ENCODE measurements around the gene NOVA2. TPM values are rescaled to one million over a fixed set of nuclear protein-coding genes. Genes with fewer than 3 reads are reported as not detected.

The NOVA2 gene
- total RNA-seq, 1 experiment from 2014 or later: 11.3 TPM

DNA sequence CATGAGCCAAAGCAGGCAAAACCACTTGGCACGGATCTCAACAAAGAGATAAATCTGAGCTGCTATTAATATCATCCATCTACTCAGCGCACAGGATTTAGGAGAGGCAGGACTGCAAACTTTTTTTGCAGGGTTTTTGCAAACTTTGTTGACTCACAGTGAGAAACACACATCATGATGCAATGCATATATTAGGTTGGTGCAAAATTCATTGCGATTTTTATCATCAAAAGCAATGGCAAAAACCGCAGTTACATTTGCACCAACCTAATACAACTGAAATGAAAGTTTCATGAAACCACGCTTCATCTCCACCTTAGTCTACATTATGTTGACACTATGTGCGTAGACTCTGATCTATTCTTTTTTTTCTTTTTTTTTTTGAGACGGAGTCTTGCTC lies 4.5 kb upstream of the NOVA2 start (continued):
- TF ChIP-seq, protein P1, sequence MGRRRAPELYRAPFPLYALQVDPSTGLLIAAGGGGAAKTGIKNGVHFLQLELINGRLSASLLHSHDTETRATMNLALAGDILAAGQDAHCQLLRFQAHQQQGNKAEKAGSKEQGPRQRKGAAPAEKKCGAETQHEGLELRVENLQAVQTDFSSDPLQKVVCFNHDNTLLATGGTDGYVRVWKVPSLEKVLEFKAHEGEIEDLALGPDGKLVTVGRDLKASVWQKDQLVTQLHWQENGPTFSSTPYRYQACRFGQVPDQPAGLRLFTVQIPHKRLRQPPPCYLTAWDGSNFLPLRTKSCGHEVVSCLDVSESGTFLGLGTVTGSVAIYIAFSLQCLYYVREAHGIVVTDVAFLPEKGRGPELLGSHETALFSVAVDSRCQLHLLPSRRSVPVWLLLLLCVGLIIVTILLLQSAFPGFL (CRISPR knock-in tag; IDR thresholded peaks at IDR 0.05; ENCODE audit: borderline replicate concordance): no peak

DNA sequence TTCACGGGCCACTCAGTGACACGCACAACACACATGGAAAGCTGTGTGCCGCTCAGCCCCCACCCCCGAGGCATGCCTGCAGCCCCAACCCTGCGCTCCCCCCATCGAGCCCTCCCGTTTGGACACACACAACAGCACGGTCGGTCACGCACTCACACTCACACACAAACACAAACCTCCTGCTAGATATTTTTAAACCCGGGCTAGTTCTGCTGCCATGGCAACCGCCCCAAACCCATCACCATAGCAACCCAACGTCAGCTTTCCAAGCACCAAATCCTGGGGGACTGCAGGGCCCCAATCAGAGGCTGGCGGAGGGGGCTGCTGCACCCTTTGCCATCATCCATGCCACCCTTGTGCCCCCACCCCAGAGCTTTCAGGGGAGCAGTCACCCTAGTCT lies 2.5 kb upstream of the NOVA2 start:
- ATAC-seq (no peak), DNase-seq (ENCODE audit: low spot score) (no peak)
- Mint-ChIP-seq H3K4me1 (peaks cover 17% of the 10 kb centered on the region), H3K27me3 (ENCODE audit: low read depth) (peaks cover 63% of the 10 kb centered on the region), H3K9me3 (no peaks in the 10 kb centered on the region), H3K4me3 (no peak overlapping the region), H3K36me3 (no peaks in the 10 kb centered on the region), H3K27ac (no peak overlapping the region)
- POLR2A ChIA-PET: no interaction called here
- CTCF ChIA-PET: interaction anchor here (0.6 to 1.7 kb wide), 3 partner anchors 15 to 1869 kb away, joined by 3 to 6 read pairs (median 4); no protein-coding TSS in a partner anchor
- TF ChIP-seq ZNF423 (CRISPR knock-in tag; IDR thresholded peaks at IDR 0.05): no peak
- no peak for TF ChIP-seq ELF4 (CRISPR knock-in tag; IDR thresholded peaks at IDR 0.05; ENCODE audit: low read depth)
- TF ChIP-seq CBFB (CRISPR knock-in tag; IDR thresholded peaks at IDR 0.05; ENCODE audit: low read depth): no peak
- TF ChIP-seq NR1H2 (CRISPR knock-in tag; IDR thresholded peaks at IDR 0.05): no peak
- no peak for TF ChIP-seq TEAD4 (CRISPR knock-in tag; IDR thresholded peaks at IDR 0.05)
- TF ChIP-seq, protein P2, sequence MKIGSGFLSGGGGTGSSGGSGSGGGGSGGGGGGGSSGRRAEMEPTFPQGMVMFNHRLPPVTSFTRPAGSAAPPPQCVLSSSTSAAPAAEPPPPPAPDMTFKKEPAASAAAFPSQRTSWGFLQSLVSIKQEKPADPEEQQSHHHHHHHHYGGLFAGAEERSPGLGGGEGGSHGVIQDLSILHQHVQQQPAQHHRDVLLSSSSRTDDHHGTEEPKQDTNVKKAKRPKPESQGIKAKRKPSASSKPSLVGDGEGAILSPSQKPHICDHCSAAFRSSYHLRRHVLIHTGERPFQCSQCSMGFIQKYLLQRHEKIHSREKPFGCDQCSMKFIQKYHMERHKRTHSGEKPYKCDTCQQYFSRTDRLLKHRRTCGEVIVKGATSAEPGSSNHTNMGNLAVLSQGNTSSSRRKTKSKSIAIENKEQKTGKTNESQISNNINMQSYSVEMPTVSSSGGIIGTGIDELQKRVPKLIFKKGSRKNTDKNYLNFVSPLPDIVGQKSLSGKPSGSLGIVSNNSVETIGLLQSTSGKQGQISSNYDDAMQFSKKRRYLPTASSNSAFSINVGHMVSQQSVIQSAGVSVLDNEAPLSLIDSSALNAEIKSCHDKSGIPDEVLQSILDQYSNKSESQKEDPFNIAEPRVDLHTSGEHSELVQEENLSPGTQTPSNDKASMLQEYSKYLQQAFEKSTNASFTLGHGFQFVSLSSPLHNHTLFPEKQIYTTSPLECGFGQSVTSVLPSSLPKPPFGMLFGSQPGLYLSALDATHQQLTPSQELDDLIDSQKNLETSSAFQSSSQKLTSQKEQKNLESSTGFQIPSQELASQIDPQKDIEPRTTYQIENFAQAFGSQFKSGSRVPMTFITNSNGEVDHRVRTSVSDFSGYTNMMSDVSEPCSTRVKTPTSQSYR (CRISPR knock-in tag; IDR thresholded peaks at IDR 0.05): no peak
- TF ChIP-seq, protein P3, sequence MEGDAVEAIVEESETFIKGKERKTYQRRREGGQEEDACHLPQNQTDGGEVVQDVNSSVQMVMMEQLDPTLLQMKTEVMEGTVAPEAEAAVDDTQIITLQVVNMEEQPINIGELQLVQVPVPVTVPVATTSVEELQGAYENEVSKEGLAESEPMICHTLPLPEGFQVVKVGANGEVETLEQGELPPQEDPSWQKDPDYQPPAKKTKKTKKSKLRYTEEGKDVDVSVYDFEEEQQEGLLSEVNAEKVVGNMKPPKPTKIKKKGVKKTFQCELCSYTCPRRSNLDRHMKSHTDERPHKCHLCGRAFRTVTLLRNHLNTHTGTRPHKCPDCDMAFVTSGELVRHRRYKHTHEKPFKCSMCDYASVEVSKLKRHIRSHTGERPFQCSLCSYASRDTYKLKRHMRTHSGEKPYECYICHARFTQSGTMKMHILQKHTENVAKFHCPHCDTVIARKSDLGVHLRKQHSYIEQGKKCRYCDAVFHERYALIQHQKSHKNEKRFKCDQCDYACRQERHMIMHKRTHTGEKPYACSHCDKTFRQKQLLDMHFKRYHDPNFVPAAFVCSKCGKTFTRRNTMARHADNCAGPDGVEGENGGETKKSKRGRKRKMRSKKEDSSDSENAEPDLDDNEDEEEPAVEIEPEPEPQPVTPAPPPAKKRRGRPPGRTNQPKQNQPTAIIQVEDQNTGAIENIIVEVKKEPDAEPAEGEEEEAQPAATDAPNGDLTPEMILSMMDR (IDR thresholded peaks at IDR 0.05): no peak
- TF ChIP-seq, protein P4, sequence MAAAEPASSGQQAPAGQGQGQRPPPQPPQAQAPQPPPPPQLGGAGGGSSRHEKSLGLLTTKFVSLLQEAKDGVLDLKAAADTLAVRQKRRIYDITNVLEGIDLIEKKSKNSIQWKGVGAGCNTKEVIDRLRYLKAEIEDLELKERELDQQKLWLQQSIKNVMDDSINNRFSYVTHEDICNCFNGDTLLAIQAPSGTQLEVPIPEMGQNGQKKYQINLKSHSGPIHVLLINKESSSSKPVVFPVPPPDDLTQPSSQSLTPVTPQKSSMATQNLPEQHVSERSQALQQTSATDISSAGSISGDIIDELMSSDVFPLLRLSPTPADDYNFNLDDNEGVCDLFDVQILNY (CRISPR knock-in tag; IDR thresholded peaks at IDR 0.05): no peak
- TF ChIP-seq EMX1 (CRISPR knock-in tag; IDR thresholded peaks at IDR 0.05): no peak
- TF ChIP-seq, protein P5, sequence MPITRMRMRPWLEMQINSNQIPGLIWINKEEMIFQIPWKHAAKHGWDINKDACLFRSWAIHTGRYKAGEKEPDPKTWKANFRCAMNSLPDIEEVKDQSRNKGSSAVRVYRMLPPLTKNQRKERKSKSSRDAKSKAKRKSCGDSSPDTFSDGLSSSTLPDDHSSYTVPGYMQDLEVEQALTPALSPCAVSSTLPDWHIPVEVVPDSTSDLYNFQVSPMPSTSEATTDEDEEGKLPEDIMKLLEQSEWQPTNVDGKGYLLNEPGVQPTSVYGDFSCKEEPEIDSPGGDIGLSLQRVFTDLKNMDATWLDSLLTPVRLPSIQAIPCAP (CRISPR knock-in tag; IDR thresholded peaks at IDR 0.05): no peak
- TF ChIP-seq NFYB (CRISPR knock-in tag; conservative IDR thresholded peaks at IDR 0.05; ENCODE audit: low read depth): no peak
- TF ChIP-seq CREM (CRISPR knock-in tag; IDR thresholded peaks at IDR 0.05): no peak
- TF ChIP-seq, protein P6, sequence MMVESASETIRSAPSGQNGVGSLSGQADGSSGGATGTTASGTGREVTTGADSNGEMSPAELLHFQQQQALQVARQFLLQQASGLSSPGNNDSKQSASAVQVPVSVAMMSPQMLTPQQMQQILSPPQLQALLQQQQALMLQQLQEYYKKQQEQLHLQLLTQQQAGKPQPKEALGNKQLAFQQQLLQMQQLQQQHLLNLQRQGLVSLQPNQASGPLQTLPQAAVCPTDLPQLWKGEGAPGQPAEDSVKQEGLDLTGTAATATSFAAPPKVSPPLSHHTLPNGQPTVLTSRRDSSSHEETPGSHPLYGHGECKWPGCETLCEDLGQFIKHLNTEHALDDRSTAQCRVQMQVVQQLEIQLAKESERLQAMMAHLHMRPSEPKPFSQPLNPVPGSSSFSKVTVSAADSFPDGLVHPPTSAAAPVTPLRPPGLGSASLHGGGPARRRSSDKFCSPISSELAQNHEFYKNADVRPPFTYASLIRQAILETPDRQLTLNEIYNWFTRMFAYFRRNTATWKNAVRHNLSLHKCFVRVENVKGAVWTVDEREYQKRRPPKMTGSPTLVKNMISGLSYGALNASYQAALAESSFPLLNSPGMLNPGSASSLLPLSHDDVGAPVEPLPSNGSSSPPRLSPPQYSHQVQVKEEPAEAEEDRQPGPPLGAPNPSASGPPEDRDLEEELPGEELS (CRISPR knock-in tag; IDR thresholded peaks at IDR 0.05): no peak
- TF ChIP-seq SOX15 (CRISPR knock-in tag; IDR thresholded peaks at IDR 0.05): no peak
